RWPE2 (cell line): ENCODE data around the gene SMTNL2.
A peak's percentile ranks its signal among the peaks of the same experiment; 100 is the strongest.
"Not testable (repeated sequence)": the region's sequence is repeated elsewhere in the genome, so short reads cannot be mapped to it uniquely, and the experiment has no call there.

ENCODE experiments used
- ATAC-seq: fragments of 200-7000 bp; cut with Tn5 transposase; 3 replicates; pipeline ENCODE4 v1.9.1; 2021; ENCODE audit warnings: low read depth
- DNase-seq: peaks from one replicate; pipeline ENCODE4 v3.0.0-alpha.2; 2020; ENCODE audit warnings: low spot score
- H3K27ac ChIP-seq: fragments of 450-650 bp; 2 replicates; pipeline ENCODE4 v1.5.1; 2017; ENCODE audit warnings: mild to moderate bottlenecking; ENCODE audit not compliant: poor library complexity, severe bottlenecking
- H3K27me3 ChIP-seq: fragments of 250-450 bp; sonication (Bioruptor Pico); 2 replicates; pipeline ENCODE4 v1.5.1; 2021; ENCODE audit warnings: mild to moderate bottlenecking, moderate library complexity; ENCODE audit not compliant: insufficient read depth, poor library complexity, severe bottlenecking
- H3K36me3 ChIP-seq: fragments of 250-450 bp; sonication (Bioruptor Pico); 2 replicates; pipeline ENCODE4 v1.5.1; 2020; ENCODE audit warnings: low read depth, mild to moderate bottlenecking, moderate library complexity
- H3K4me1 ChIP-seq: fragments of 250-450 bp; sonication (Bioruptor Pico); 2 replicates; pipeline ENCODE4 v1.5.1; 2021; ENCODE audit warnings: mild to moderate bottlenecking, moderate library complexity; ENCODE audit not compliant: insufficient read depth, poor library complexity, severe bottlenecking
- H3K4me3 ChIP-seq: fragments of 250-450 bp; sonication (Bioruptor Pico); 2 replicates; pipeline ENCODE4 v1.5.1; 2021; ENCODE audit warnings: mild to moderate bottlenecking, moderate library complexity; ENCODE audit not compliant: severe bottlenecking
- H3K9me3 ChIP-seq: fragments of 250-450 bp; sonication (Bioruptor Pico); 2 replicates; pipeline ENCODE4 v1.5.1; 2021; ENCODE audit warnings: mild to moderate bottlenecking, moderate library complexity; ENCODE audit not compliant: severe bottlenecking
- TF ChIP-seq, protein P1 (sequence below): fragments of 450-650 bp; IDR thresholded peaks from one replicate; pipeline ENCODE4 v1.5.1; 2017; ENCODE audit warnings: mild to moderate bottlenecking, moderate library complexity; ENCODE audit not compliant: poor library complexity, severe bottlenecking

SMTNL2 gene

GRCh38 chr17:4588898-4589625 lies 4.7 kb downstream of the SMTNL2 start:
- no peak for DNase-seq
- TF ChIP-seq, protein P1, sequence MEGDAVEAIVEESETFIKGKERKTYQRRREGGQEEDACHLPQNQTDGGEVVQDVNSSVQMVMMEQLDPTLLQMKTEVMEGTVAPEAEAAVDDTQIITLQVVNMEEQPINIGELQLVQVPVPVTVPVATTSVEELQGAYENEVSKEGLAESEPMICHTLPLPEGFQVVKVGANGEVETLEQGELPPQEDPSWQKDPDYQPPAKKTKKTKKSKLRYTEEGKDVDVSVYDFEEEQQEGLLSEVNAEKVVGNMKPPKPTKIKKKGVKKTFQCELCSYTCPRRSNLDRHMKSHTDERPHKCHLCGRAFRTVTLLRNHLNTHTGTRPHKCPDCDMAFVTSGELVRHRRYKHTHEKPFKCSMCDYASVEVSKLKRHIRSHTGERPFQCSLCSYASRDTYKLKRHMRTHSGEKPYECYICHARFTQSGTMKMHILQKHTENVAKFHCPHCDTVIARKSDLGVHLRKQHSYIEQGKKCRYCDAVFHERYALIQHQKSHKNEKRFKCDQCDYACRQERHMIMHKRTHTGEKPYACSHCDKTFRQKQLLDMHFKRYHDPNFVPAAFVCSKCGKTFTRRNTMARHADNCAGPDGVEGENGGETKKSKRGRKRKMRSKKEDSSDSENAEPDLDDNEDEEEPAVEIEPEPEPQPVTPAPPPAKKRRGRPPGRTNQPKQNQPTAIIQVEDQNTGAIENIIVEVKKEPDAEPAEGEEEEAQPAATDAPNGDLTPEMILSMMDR = no peak
- ATAC-seq = no peak
- Histone ChIP-seq H3K36me3 (no peaks in the 10 kb centered on the region), H3K4me3 (no peak overlapping the region), H3K9me3 (no peaks in the 10 kb centered on the region), H3K27me3 (peaks cover 33% of the 10 kb centered on the region), H3K4me1 (no peaks in the 10 kb centered on the region), H3K27ac (no peak overlapping the region)

DNA sequence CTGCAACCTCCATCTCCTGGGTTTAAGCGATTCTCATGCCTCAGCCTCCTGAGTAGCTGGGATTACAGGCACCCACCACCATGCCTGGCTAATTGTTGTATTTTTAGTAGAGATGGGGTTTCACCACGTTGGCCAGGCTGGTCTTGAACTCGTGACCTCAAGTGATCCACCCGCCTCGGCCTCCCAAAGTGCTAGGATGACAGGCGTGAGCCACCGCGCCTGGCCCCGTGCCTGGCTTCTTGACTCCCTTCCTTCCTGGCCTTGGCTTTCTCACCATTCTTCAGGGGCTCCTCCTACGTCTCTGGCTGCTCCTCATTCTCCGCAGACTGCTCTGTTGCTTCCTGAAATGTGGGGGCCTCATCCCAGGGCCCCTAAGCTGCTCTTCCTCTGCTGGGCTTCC lies 5.7 kb downstream of the SMTNL2 start:
- peaks cover 27% of the 10 kb centered on the region for H3K27me3 ChIP-seq
- not testable (repeated sequence) for H3K27ac ChIP-seq, H3K4me1 ChIP-seq, H3K9me3 ChIP-seq, H3K36me3 ChIP-seq, ATAC-seq, DNase-seq, H3K4me3 ChIP-seq

GRCh38 chr17:4590981-4591453 lies 6.7 kb downstream of the SMTNL2 start:
- H3K27me3 ChIP-seq = peaks cover 17% of the 10 kb centered on the region
- no peak overlapping the region for H3K27ac ChIP-seq
- no peak overlapping the region for H3K4me3 ChIP-seq
- no peaks in the 10 kb centered on the region for H3K9me3 ChIP-seq
- ATAC-seq (no peak), DNase-seq (no peak)
- H3K4me1 ChIP-seq = no peaks in the 10 kb centered on the region
- H3K36me3 ChIP-seq = no peaks in the 10 kb centered on the region
- TF ChIP-seq, protein P1 = no peak

GRCh38 chr17:4591529-4591928 lies 7.2 kb downstream of the SMTNL2 start:
- H3K4me1 ChIP-seq = no peaks in the 10 kb centered on the region

GRCh38 chr17:4592240-4593005 lies 8.1 kb downstream of the SMTNL2 start:
- Histone ChIP-seq H3K4me1 (no peaks in the 10 kb centered on the region), H3K27me3 (peaks cover 12% of the 10 kb centered on the region), H3K4me3 (no peak overlapping the region), H3K36me3 (no peaks in the 10 kb centered on the region), H3K27ac (no peak overlapping the region), H3K9me3 (no peaks in the 10 kb centered on the region)
- TF ChIP-seq, protein P1 = no peak
- DNase-seq = no peak
- ATAC-seq = no peak

More at GRCh38 chr17:4591529-4591928, 7.2 kb downstream of the SMTNL2 start:
- Histone ChIP-seq H3K27me3 (peaks cover 12% of the 10 kb centered on the region), H3K36me3 (no peaks in the 10 kb centered on the region), H3K27ac (no peak overlapping the region), H3K9me3 (no peaks in the 10 kb centered on the region), H3K4me3 (no peak overlapping the region)
- DNase-seq (no peak), ATAC-seq (peak; percentile 32; the same call in 1 of the 3 replicates)
- TF ChIP-seq, protein P1 = no peak
